OCI-LY7 (cell line): ENCODE results near the gene CELF4. TPM values are rescaled to one million over a fixed set of nuclear protein-coding genes. Genes with fewer than 3 reads are reported as not detected.

Experiments
- BruUV-seq: library from RNA; stranded (reverse); fragments of 400-500 nt; replicated peaks from 2 replicates; lab custom pipeline; 2021; lab: Mats Ljungman, UMichigan
- CTCF ChIA-PET: fragments of 300-600 bp; sonication (Branson Sonifier 250); formaldehyde crosslinking; loops from one replicate; lab custom pipeline; 2022; ENCODE audit warnings: antibody characterized with exemption; ENCODE audit not compliant: unreplicated experiment; lab: Charles Lee
- POLR2A ChIA-PET: fragments of 300-600 bp; sonication (Branson Sonifier 250); formaldehyde crosslinking; loops from one replicate; lab custom pipeline; 2022; ENCODE audit warnings: antibody characterized with exemption; lab: Charles Lee
- DNase-seq: peaks from one replicate; pipeline ENCODE4 v3.0.0-alpha.2; 2015; ENCODE audit warnings: low spot score
- H2AFZ ChIP-seq: fragments of 200-600 bp; sonication (generic), shearing (Covaris generic); 2 replicates; pipeline ENCODE4 v1.6.1; 2014; ENCODE audit warnings: mild to moderate bottlenecking, antibody characterized with exemption, low read length, moderate library complexity
- H3K27ac ChIP-seq: fragments of 200-600 bp; sonication (generic); 2 replicates; pipeline ENCODE4 v1.5.1; 2014; ENCODE audit warnings: mixed run types, low read depth, mild to moderate bottlenecking, moderate library complexity, low read length, inconsistent platforms; ENCODE audit not compliant: poor library complexity, severe bottlenecking
- H3K36me3 ChIP-seq: fragments of 200-600 bp; sonication (generic); 2 replicates; pipeline ENCODE4 v1.6.1; 2014; ENCODE audit warnings: mild to moderate bottlenecking, antibody characterized with exemption, low read length, moderate library complexity, mixed read lengths; ENCODE audit not compliant: insufficient read depth
- H3K4me1 ChIP-seq: fragments of 200-600 bp; sonication (generic); 2 replicates; pipeline ENCODE4 v1.5.1; 2014; ENCODE audit warnings: mild to moderate bottlenecking, low read length; ENCODE audit not compliant: insufficient read depth, poor library complexity, severe bottlenecking
- H3K4me2 ChIP-seq: fragments of 200-600 bp; sonication (generic); 2 replicates; pipeline ENCODE4 v1.6.1; 2014; ENCODE audit warnings: mild to moderate bottlenecking, low read length
- H3K4me3 ChIP-seq: fragments of 200-600 bp; sonication (generic); 2 replicates; pipeline ENCODE4 v1.5.1; 2014; ENCODE audit warnings: mild to moderate bottlenecking, low read depth, low read length; ENCODE audit not compliant: poor library complexity, severe bottlenecking
- H3K79me2 ChIP-seq: fragments of 200-600 bp; sonication (generic); 2 replicates; pipeline ENCODE4 v1.6.1; 2016; ENCODE audit warnings: low read depth, mild to moderate bottlenecking, low read length, moderate library complexity, mixed read lengths; ENCODE audit not compliant: insufficient read depth
- H3K9me2 ChIP-seq: fragments of 200-600 bp; sonication (generic); 2 replicates; pipeline ENCODE4 v1.6.1; 2016; ENCODE audit warnings: mild to moderate bottlenecking, low read length, mixed read lengths; ENCODE audit not compliant: insufficient read depth
- H3K9me3 ChIP-seq: fragments of 200-600 bp; sonication (generic); 2 replicates; pipeline ENCODE4 v1.6.1; 2014; ENCODE audit warnings: mild to moderate bottlenecking, mixed run types, low read length, mixed read lengths
- H4K20me1 ChIP-seq: fragments of 200-600 bp; sonication (generic); 2 replicates; pipeline ENCODE4 v1.6.1; 2014; ENCODE audit warnings: mild to moderate bottlenecking, antibody characterized with exemption, low read length, moderate library complexity, mixed read lengths; ENCODE audit not compliant: insufficient read depth
- EZH2phosphoT487 ChIP-seq: fragments of 200-600 bp; sonication (generic); IDR thresholded peaks from 2 replicates; pipeline ENCODE4 v1.6.1; 2018; ENCODE audit warnings: low read depth, borderline replicate concordance, mild to moderate bottlenecking, mixed run types, antibody characterized with exemption, low read length, moderate library complexity, mixed read lengths
- intact Hi-C: fragments of 100-400 bp; cut with micrococcal nuclease; formaldehyde crosslinking; loops from one replicate; pipeline ENCODE4 v1.10.0; 2022; ENCODE audit not compliant: unreplicated experiment
- total RNA-seq, 2 experiments: library from RNA; depleted of rRNA in 1 of 2; stranded (reverse); fragments of >200 nt in 1 of 2; shearing (Covaris generic) in 1 of 2; gene quantifications; 2 replicates each; pipeline ENCODE4 v1.2.3, GENCODE V29; 2014 to 2022
- TF ChIP-seq, protein P1 (sequence below): fragments of 200-600 bp; sonication (generic); conservative IDR thresholded peaks from 2 replicates; pipeline ENCODE4 v1.5.1; 2014; ENCODE audit warnings: mild to moderate bottlenecking, antibody characterized with exemption, low read length, moderate library complexity, mixed read lengths

The CELF4 gene
- total RNA-seq, 2 experiments from 2014 or later, result not detected

DNA sequence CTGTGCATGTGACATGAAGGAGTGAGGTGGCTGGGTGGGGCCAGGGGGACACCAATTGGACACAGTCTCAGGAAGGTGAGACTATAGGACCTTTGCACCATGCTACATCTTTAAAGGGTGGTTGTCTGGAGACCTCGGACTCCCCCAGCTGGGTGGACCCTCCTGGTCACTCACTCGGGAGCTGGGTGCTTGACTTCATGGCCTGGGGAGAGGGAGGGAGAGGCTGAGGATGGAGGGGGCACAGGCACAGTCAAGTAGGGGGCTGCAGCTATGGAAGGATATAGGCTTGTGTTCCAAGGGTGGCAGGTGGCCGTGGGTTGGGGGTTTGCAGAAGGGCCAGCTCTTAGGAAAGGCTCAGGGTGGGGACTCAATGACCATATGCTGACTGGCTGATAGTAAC is 7.1 kb upstream of the CELF4 start:
- intact Hi-C loops, result no loop called here
- TF ChIP-seq EZH2phosphoT487, result no peak
- TF ChIP-seq, protein P1, sequence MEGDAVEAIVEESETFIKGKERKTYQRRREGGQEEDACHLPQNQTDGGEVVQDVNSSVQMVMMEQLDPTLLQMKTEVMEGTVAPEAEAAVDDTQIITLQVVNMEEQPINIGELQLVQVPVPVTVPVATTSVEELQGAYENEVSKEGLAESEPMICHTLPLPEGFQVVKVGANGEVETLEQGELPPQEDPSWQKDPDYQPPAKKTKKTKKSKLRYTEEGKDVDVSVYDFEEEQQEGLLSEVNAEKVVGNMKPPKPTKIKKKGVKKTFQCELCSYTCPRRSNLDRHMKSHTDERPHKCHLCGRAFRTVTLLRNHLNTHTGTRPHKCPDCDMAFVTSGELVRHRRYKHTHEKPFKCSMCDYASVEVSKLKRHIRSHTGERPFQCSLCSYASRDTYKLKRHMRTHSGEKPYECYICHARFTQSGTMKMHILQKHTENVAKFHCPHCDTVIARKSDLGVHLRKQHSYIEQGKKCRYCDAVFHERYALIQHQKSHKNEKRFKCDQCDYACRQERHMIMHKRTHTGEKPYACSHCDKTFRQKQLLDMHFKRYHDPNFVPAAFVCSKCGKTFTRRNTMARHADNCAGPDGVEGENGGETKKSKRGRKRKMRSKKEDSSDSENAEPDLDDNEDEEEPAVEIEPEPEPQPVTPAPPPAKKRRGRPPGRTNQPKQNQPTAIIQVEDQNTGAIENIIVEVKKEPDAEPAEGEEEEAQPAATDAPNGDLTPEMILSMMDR, result no peak
- H3K79me2 ChIP-seq, result no peaks in the 10 kb centered on the region
- CTCF ChIA-PET, result no interaction called here
- no peak overlapping the region for H3K4me3 ChIP-seq
- no peaks in the 10 kb centered on the region for H3K9me2 ChIP-seq
- no peak for DNase-seq
- no peak overlapping the region for H2AFZ ChIP-seq
- no peaks in the 10 kb centered on the region for H4K20me1 ChIP-seq
- H3K27ac ChIP-seq, result no peak overlapping the region
- H3K36me3 ChIP-seq, result no peaks in the 10 kb centered on the region
- POLR2A ChIA-PET, result no interaction called here
- no peaks in the 10 kb centered on the region for H3K9me3 ChIP-seq
- no peak overlapping the region for H3K4me2 ChIP-seq
- no TSS peak for BruUV-seq
- H3K4me1 ChIP-seq, result no peaks in the 10 kb centered on the region

DNA sequence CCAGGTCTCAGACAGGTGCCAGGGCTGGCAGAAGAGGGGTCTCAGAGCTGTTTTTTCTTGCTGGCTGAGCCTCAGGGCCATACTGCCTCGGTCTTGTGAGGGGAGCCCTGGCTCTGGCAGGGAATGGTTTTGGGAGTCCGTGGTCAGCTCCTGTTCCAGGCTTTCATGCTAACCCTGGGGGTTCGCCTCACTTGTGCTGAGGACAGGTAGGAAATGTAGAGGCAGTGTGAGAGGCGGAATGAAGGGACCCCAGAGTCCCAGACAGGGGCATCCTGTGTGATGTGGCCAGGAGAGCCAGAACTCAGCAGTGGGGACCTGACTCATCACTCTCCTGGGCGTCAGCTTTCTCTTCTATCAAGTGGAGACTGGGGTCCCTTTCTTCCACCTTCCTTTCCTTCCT is 5.7 kb upstream of the CELF4 start:
- H2AFZ ChIP-seq, result no peak overlapping the region
- POLR2A ChIA-PET, result interaction anchor here (0.7 kb wide), 1 partner anchor 12 kb away, joined by 3 read pairs; no protein-coding TSS in a partner anchor
- H3K9me3 ChIP-seq, result no peaks in the 10 kb centered on the region
- no peaks in the 10 kb centered on the region for H3K4me1 ChIP-seq
- no peak for TF ChIP-seq EZH2phosphoT487
- TF ChIP-seq, protein P1, result no peak
- CTCF ChIA-PET, result no interaction called here
- H3K4me3 ChIP-seq, result no peak overlapping the region
- intact Hi-C loops, result no loop called here
- no peak overlapping the region for H3K4me2 ChIP-seq
- H3K9me2 ChIP-seq, result no peaks in the 10 kb centered on the region
- H4K20me1 ChIP-seq, result no peaks in the 10 kb centered on the region
- no peak for DNase-seq
- no peaks in the 10 kb centered on the region for H3K36me3 ChIP-seq
- no peak overlapping the region for H3K27ac ChIP-seq
- no TSS peak for BruUV-seq
- H3K79me2 ChIP-seq, result no peaks in the 10 kb centered on the region

DNA sequence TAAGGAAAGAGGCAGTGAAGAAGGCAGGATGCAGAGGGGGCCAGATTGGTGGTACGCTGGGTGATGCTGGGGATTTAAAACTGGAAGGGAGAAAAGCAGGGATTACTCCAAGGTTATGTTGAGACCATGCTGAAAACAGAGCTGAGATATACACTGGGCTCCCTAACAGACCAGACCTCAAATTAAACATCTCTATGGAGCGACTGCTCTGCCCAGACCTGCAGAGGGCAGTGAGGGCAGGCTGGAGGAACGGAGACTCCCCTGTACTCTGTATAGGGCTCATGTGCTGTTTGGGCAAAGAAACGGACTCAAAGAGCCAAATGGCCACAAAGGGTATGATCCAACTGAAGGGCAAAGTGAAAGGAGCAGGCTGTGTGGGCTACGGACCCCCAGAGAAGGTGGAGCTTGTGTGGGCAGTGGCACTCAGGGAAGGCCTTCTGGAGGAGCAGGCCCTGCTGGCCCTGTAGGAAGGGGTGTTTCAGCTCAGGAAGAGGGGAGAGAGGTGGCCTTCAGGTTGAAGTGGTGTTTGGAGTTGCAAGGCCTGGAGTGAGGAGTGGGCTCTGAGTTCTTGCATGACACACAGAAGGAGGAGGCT is 4.8 kb upstream of the CELF4 start:
- no peak overlapping the region for H3K27ac ChIP-seq
- no peak overlapping the region for H3K4me3 ChIP-seq
- H3K9me3 ChIP-seq, result no peaks in the 10 kb centered on the region
- H2AFZ ChIP-seq, result no peak overlapping the region
- BruUV-seq, result no TSS peak
- no peaks in the 10 kb centered on the region for H3K4me1 ChIP-seq
- POLR2A ChIA-PET, result interaction anchor here (0.7 kb wide), 1 partner anchor 11 kb away, joined by 3 read pairs; no protein-coding TSS in a partner anchor
- H3K9me2 ChIP-seq, result no peaks in the 10 kb centered on the region
- CTCF ChIA-PET, result no interaction called here
- no peaks in the 10 kb centered on the region for H4K20me1 ChIP-seq
- no peaks in the 10 kb centered on the region for H3K79me2 ChIP-seq
- DNase-seq, result no peak
- intact Hi-C loops, result no loop called here
- no peaks in the 10 kb centered on the region for H3K36me3 ChIP-seq
- no peak for TF ChIP-seq EZH2phosphoT487
- TF ChIP-seq, protein P1, result no peak
- no peak overlapping the region for H3K4me2 ChIP-seq
